Osteoblast (primary cell): ENCODE results near the gene NCK2. TPM values are rescaled to one million over a fixed set of nuclear protein-coding genes. Genes with fewer than 3 reads are reported as not detected.

Experiments
- DNase-seq: peaks from one replicate; pipeline ENCODE4 v3.0.0; 2011; ENCODE audit warnings: low spot score, mixed read lengths; ENCODE audit not compliant: insufficient read length; ENCODE audit errors: missing footprints
- H2AFZ ChIP-seq: 2 replicates; pipeline ENCODE4 v1.6.0; 2011; ENCODE audit warnings: mild to moderate bottlenecking, low read length
- H3K27ac ChIP-seq: 2 replicates; pipeline ENCODE4 v1.5.1; 2011; ENCODE audit warnings: mild to moderate bottlenecking, low read depth, low read length, moderate library complexity
- H3K27me3 ChIP-seq: 2 replicates; pipeline ENCODE4 v1.6.0; 2012; ENCODE audit warnings: mild to moderate bottlenecking, control low read depth, inconsistent platforms, low read length, moderate library complexity; ENCODE audit not compliant: insufficient read depth
- H3K36me3 ChIP-seq: 2 replicates; pipeline ENCODE4 v1.5.1; 2011; ENCODE audit warnings: mild to moderate bottlenecking, low read length, control low read depth, moderate library complexity; ENCODE audit not compliant: insufficient read depth
- H3K4me1 ChIP-seq: 2 replicates; pipeline ENCODE4 v1.5.1; 2011; ENCODE audit warnings: mild to moderate bottlenecking, low read length, control low read depth, moderate library complexity; ENCODE audit not compliant: insufficient read depth
- H3K4me2 ChIP-seq: 2 replicates; pipeline ENCODE4 v1.6.0; 2011; ENCODE audit warnings: mild to moderate bottlenecking, low read length; ENCODE audit not compliant: insufficient read depth
- H3K4me3 ChIP-seq: fragments of 200-600 bp; sonication (generic); 3 replicates; pipeline ENCODE4 v1.5.1; 2012; ENCODE audit warnings: mild to moderate bottlenecking, low read length, inconsistent platforms; ENCODE audit not compliant: insufficient read depth
- H3K79me2 ChIP-seq: 2 replicates; pipeline ENCODE4 v1.6.0; 2012; ENCODE audit warnings: mild to moderate bottlenecking, low read length, control low read depth, inconsistent platforms; ENCODE audit not compliant: insufficient read depth
- H3K9me3 ChIP-seq: 2 replicates; pipeline ENCODE4 v1.5.1; 2011; ENCODE audit warnings: low read depth, low read length, control low read depth
- H4K20me1 ChIP-seq: 2 replicates; pipeline ENCODE4 v1.6.0; 2012; ENCODE audit warnings: mild to moderate bottlenecking, low read length, control low read depth; ENCODE audit not compliant: insufficient read depth
- CTCF ChIP-seq: IDR thresholded peaks from 2 replicates; pipeline ENCODE4 v1.5.1; 2011; ENCODE audit warnings: mild to moderate bottlenecking, low read depth, low read length, moderate library complexity; ENCODE audit errors: extremely low read depth
- total RNA-seq: library from RNA; depleted of rRNA; stranded (reverse); fragments of >200 nt; gene quantifications from 2 replicates; pipeline ENCODE4 v1.2.3, GENCODE V29; 2012

The NCK2 gene
- total RNA-seq, 1 donor = 28.6 TPM

GRCh38 chr2:105880637-105881036 is 135.9 kb downstream of the NCK2 start:
- Histone ChIP-seq H3K27ac (no peak overlapping the region), H4K20me1 (peaks cover 10% of the 10 kb centered on the region), H3K4me1 (peaks cover 5% of the 10 kb centered on the region), H3K4me2 (no peak overlapping the region), H2AFZ (no peak overlapping the region), H3K36me3 (no peaks in the 10 kb centered on the region), H3K27me3 (no peaks in the 10 kb centered on the region), H3K9me3 (no peaks in the 10 kb centered on the region), H3K4me3 (no peak overlapping the region), H3K79me2 (peaks cover 9% of the 10 kb centered on the region)
- no peak for DNase-seq
- TF ChIP-seq CTCF = no peak

GRCh38 chr2:105881286-105882136 is 136.8 kb downstream of the NCK2 start:
- Histone ChIP-seq H3K4me1 (peaks cover 12% of the 10 kb centered on the region), H3K27me3 (no peaks in the 10 kb centered on the region)
- DNase-seq = no peak

GRCh38 chr2:105882341-105882740 is 137.6 kb downstream of the NCK2 start:
- H3K79me2 ChIP-seq = peaks cover 9% of the 10 kb centered on the region
- H2AFZ ChIP-seq = no peak overlapping the region
- no peak overlapping the region for H3K4me3 ChIP-seq
- DNase-seq = no peak
- peaks cover 4% of the 10 kb centered on the region for H4K20me1 ChIP-seq
- H3K9me3 ChIP-seq = no peaks in the 10 kb centered on the region
- H3K4me2 ChIP-seq = no peak overlapping the region
- peaks cover 20% of the 10 kb centered on the region for H3K4me1 ChIP-seq
- no peaks in the 10 kb centered on the region for H3K36me3 ChIP-seq
- no peak overlapping the region for H3K27ac ChIP-seq
- no peaks in the 10 kb centered on the region for H3K27me3 ChIP-seq
- TF ChIP-seq CTCF = no peak

More at GRCh38 chr2:105881286-105882136, 136.8 kb downstream of the NCK2 start:
- no peak for TF ChIP-seq CTCF
- no peaks in the 10 kb centered on the region for H3K36me3 ChIP-seq
- no peak overlapping the region for H3K4me2 ChIP-seq
- no peaks in the 10 kb centered on the region for H3K9me3 ChIP-seq
- peaks cover 9% of the 10 kb centered on the region for H3K79me2 ChIP-seq
- no peak overlapping the region for H3K27ac ChIP-seq
- peaks cover 5% of the 10 kb centered on the region for H4K20me1 ChIP-seq
- no peak overlapping the region for H3K4me3 ChIP-seq
- no peak overlapping the region for H2AFZ ChIP-seq

- H3K4me3 ChIP-seq = no peak overlapping the region
- no peaks in the 10 kb centered on the region for H3K9me3 ChIP-seq
- H3K4me2 ChIP-seq = no peak overlapping the region
- no peak overlapping the region for H2AFZ ChIP-seq
- peaks cover 26% of the 10 kb centered on the region for H3K4me1 ChIP-seq
- no peak for TF ChIP-seq CTCF
- H3K27me3 ChIP-seq = no peaks in the 10 kb centered on the region
- no peak overlapping the region for H3K27ac ChIP-seq
- H3K36me3 ChIP-seq = no peaks in the 10 kb centered on the region
- peaks cover 12% of the 10 kb centered on the region for H3K79me2 ChIP-seq
- no peak for DNase-seq
- H4K20me1 ChIP-seq = peaks cover 5% of the 10 kb centered on the region
Observed at GRCh38 chr2:105882920-105883435, 138.3 kb downstream of the NCK2 start.
